HL-60 (cell line): ENCODE results near the gene VN1R5.
A peak's percentile ranks its signal among the peaks of the same experiment; 100 is the strongest.
"Not testable (repeated sequence)": the region's sequence is repeated elsewhere in the genome, so short reads cannot be mapped to it uniquely, and the experiment has no call there.

Experiments used
- DNase-seq, 2 experiments: peaks; one replicate each; pipeline ENCODE4 v3.0.0-alpha.2; 2010 to 2020; ENCODE audit warnings: low read depth in 1 of 2, low spot score in 1 of 2
- H3K27ac ChIP-seq: fragments of 250-450 bp; sonication (Bioruptor Pico); replicated peaks from 2 replicates; pipeline ENCODE4 v1.5.1; 2020; ENCODE audit warnings: mild to moderate bottlenecking, moderate library complexity
- H3K27me3 ChIP-seq: fragments of 250-450 bp; sonication (Bioruptor Pico); 2 replicates; pipeline ENCODE4 v1.5.1; 2021; ENCODE audit warnings: mild to moderate bottlenecking, moderate library complexity; ENCODE audit not compliant: insufficient read depth, poor library complexity, severe bottlenecking
- H3K4me3 ChIP-seq: replicated peaks from 2 replicates; pipeline ENCODE4 v1.5.1; 2011; ENCODE audit warnings: mild to moderate bottlenecking, control low read depth, low read length; ENCODE audit not compliant: insufficient read depth
- CTCF ChIP-seq: IDR thresholded peaks from one replicate; pipeline ENCODE4 v1.5.1; 2011; ENCODE audit warnings: low read length, control low read depth, inconsistent platforms; ENCODE audit not compliant: insufficient read depth
- GABPA ChIP-seq: IDR thresholded peaks from 2 replicates; pipeline ENCODE4 v1.6.1; 2012; ENCODE audit warnings: low read depth
- POLR2AphosphoS5 ChIP-seq: IDR thresholded peaks from 2 replicates; pipeline ENCODE4 v1.6.1; 2012; ENCODE audit warnings: low read depth
- SPI1 ChIP-seq: IDR thresholded peaks from 2 replicates; pipeline ENCODE4 v1.6.1; 2012; ENCODE audit warnings: low read depth, mild to moderate bottlenecking, borderline replicate concordance
- long read RNA-seq: library from polyadenylated mRNA; unstranded; transcript quantifications from one replicate; pipeline ENCODE4 v2.0.0, GENCODE V29; 2020
- TF ChIP-seq, protein P1 (sequence below): IDR thresholded peaks from 2 replicates; pipeline ENCODE4 v1.6.1; 2012; ENCODE audit warnings: low read depth; ENCODE audit not compliant: insufficient replicate concordance

Gene VN1R5
- long read RNA-seq, result 0 reads

DNA sequence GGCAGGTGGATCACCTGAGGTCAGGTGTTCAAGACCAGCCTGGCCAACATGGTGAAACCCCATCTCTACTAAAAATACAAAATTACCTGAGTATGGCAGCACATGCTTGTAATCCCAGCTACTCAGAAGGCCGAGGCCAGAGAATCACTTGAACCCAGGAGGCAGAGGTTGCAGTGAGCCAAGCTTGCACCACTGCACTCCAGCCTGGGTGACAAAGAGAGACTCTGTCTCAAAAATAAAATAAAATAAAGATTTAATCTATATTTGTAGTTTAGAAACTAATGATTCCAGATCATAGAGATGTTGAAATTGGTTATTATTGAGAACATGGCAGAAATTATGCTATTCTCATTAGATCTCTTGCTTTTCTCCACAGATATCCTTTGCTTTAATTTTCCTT is at the start of gene VN1R5:
TSS of gene VN1R5 (plus strand) at position 301 of the 400 bp plus-strand sequence.
- DNase-seq, H3K27me3 ChIP-seq, H3K4me3 ChIP-seq, H3K27ac ChIP-seq: not testable (repeated sequence)

DNA sequence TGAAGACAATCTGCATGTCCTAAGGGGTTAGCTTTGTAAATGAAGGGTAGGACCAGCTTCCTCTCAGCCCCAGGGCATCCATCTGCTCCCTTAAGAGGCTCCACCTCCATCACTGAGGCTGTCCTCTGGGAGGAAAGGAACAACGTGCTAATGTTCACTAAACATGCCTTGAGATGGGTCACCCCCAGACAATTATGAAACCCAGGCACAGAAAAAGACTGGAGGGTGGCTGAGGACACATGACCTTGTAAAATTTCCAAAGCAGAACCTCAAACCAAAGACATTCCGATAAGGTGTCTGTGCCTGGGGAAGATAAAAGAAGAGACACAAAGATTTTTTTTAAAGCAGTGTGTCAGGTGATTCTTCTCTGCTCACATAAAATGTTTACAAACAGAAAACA is 46.5 kb upstream of the VN1R5 start:
- Histone ChIP-seq H3K27me3 (no peaks in the 10 kb centered on the region), H3K4me3 (peak overlapping the region; percentile 95), H3K27ac (peak overlapping the region; percentile 88)
- no peak for TF ChIP-seq SPI1
- no peak for TF ChIP-seq CTCF
- no peak for TF ChIP-seq GABPA
- TF ChIP-seq POLR2AphosphoS5, result no peak
- TF ChIP-seq, protein P1, sequence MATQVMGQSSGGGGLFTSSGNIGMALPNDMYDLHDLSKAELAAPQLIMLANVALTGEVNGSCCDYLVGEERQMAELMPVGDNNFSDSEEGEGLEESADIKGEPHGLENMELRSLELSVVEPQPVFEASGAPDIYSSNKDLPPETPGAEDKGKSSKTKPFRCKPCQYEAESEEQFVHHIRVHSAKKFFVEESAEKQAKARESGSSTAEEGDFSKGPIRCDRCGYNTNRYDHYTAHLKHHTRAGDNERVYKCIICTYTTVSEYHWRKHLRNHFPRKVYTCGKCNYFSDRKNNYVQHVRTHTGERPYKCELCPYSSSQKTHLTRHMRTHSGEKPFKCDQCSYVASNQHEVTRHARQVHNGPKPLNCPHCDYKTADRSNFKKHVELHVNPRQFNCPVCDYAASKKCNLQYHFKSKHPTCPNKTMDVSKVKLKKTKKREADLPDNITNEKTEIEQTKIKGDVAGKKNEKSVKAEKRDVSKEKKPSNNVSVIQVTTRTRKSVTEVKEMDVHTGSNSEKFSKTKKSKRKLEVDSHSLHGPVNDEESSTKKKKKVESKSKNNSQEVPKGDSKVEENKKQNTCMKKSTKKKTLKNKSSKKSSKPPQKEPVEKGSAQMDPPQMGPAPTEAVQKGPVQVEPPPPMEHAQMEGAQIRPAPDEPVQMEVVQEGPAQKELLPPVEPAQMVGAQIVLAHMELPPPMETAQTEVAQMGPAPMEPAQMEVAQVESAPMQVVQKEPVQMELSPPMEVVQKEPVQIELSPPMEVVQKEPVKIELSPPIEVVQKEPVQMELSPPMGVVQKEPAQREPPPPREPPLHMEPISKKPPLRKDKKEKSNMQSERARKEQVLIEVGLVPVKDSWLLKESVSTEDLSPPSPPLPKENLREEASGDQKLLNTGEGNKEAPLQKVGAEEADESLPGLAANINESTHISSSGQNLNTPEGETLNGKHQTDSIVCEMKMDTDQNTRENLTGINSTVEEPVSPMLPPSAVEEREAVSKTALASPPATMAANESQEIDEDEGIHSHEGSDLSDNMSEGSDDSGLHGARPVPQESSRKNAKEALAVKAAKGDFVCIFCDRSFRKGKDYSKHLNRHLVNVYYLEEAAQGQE, result no peak
- DNase-seq, result peak in 1 of 2 experiments; percentile 7

DNA sequence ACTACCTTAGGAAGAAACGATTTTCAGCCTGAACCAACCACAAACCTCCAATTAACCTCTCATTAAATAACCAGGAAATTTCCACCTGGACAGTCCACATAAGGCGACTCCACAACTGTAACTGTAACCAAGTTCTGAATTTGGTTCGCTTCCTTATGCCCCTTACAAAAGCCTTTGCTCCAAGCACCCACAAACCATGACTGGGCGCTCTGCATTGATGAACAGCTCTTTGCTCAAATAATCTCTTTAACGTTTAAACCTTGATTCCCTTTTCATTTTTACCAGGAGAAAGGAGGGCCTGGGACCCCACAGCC is 45.9 kb upstream of the VN1R5 start:
- TF ChIP-seq GABPA (no peak), SPI1 (no peak)
- TF ChIP-seq, protein P1, result no peak
- H3K27ac ChIP-seq, result peak overlapping the region; percentile 88
- peak overlapping the region; percentile 95 for H3K4me3 ChIP-seq
- H3K27me3 ChIP-seq, result no peaks in the 10 kb centered on the region
- DNase-seq, result no peak

GRCh38 chr1:247210376-247211117 is 45.3 kb upstream of the VN1R5 start:
- Histone ChIP-seq H3K27ac (peak overlapping the region; percentile 88), H3K4me3 (peak overlapping the region; percentile 95), H3K27me3 (no peaks in the 10 kb centered on the region)
- no peak for TF ChIP-seq SPI1
- TF ChIP-seq, protein P1, result no peak
- TF ChIP-seq GABPA, result peak; percentile 76
- peak; percentile 76 for TF ChIP-seq POLR2AphosphoS5
- TF ChIP-seq CTCF, result no peak
- DNase-seq, result peak; percentile 90 to 98
